Measurements from ENCODE around the gene SMIM29.

Gene SMIM29

GRCh38 chr6:34223381-34223955 is 25.3 kb downstream of the SMIM29 start:
- TF ChIP-seq CTCF (IDR thresholded peaks at IDR 0.05; ENCODE audit: low read depth, low read length, missing control alignments): no peak
- peak overlapping the region; percentile 27 for H3K4me3 ChIP-seq (ENCODE audit: low read depth, low read length)
- in situ Hi-C loops (cut with HindIII; ENCODE audit: low sequenced_read_pairs): no loop called here
- no peak for DNase-seq (ENCODE audit: low read depth)

GRCh38 chr6:34218691-34219090 is 30.1 kb downstream of the SMIM29 start:
- in situ Hi-C loops (cut with HindIII; ENCODE audit: low sequenced_read_pairs): no loop called here
- TF ChIP-seq CTCF (IDR thresholded peaks at IDR 0.05; ENCODE audit: low read depth, low read length, missing control alignments): no peak
- no peak for DNase-seq (ENCODE audit: low read depth)
- H3K4me3 ChIP-seq (ENCODE audit: low read depth, low read length): no peak overlapping the region

GRCh38 chr6:34213772-34214171 is 35.0 kb downstream of the SMIM29 start:
- in situ Hi-C loops (cut with HindIII; ENCODE audit: low sequenced_read_pairs): no loop called here
- DNase-seq (ENCODE audit: low read depth): no peak
- TF ChIP-seq CTCF (IDR thresholded peaks at IDR 0.05; ENCODE audit: low read depth, low read length, missing control alignments): no peak
- H3K4me3 ChIP-seq (ENCODE audit: low read depth, low read length): no peak overlapping the region

GRCh38 chr6:34207695-34208443 is 40.9 kb downstream of the SMIM29 start:
- no peak overlapping the region for H3K4me3 ChIP-seq (ENCODE audit: low read depth, low read length)
- no peak for TF ChIP-seq CTCF (IDR thresholded peaks at IDR 0.05; ENCODE audit: low read depth, low read length, missing control alignments)
- DNase-seq (ENCODE audit: low read depth): no peak
- in situ Hi-C loops (cut with HindIII; ENCODE audit: low sequenced_read_pairs): no loop called here

GRCh38 chr6:34206726-34207125 is 42.1 kb downstream of the SMIM29 start:
- TF ChIP-seq CTCF (IDR thresholded peaks at IDR 0.05; ENCODE audit: low read depth, low read length, missing control alignments): no peak
- no peak overlapping the region for H3K4me3 ChIP-seq (ENCODE audit: low read depth, low read length)
- DNase-seq (ENCODE audit: low read depth): no peak
- in situ Hi-C loops (cut with HindIII; ENCODE audit: low sequenced_read_pairs): no loop called here

GRCh38 chr6:34205916-34206315 is 42.9 kb downstream of the SMIM29 start:
- in situ Hi-C loops (cut with HindIII; ENCODE audit: low sequenced_read_pairs): no loop called here
- DNase-seq (ENCODE audit: low read depth): no peak
- TF ChIP-seq CTCF (IDR thresholded peaks at IDR 0.05; ENCODE audit: low read depth, low read length, missing control alignments): no peak
- H3K4me3 ChIP-seq (ENCODE audit: low read depth, low read length): no peak overlapping the region

All from astrocyte of the cerebellum (primary cell).